ENCODE data around the gene PKN2. TPM values are rescaled to one million over a fixed set of nuclear protein-coding genes. Genes with fewer than 3 reads are reported as not detected.
"Not testable (repeated sequence)": the region's sequence is repeated elsewhere in the genome, so short reads cannot be mapped to it uniquely, and the experiment has no call there.

Gene PKN2
- total and polyA plus RNA-seq, 8 donors: 41.7 to 127 (median 115) TPM

DNA sequence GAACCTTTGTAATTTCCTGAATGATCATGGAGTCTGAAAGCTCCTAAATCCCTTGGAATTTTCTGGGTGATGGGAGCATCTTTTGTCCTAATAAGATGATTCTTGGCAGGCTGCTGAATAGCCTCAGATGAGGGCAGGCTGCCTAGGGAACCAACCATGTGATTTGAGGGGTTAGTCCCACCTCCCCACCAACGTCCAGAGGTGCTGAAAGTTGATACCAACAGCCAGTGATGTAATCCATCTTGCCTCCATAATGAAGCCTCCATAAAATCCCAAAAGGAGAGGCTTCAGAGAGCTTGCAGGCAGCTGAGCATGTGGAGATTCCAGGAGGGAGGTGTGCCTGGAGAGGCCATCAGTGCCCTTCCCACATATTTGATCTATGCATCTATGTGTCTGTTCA lies 163.6 kb downstream of the PKN2 start:
- Histone ChIP-seq H3K27me3 (no peaks in the 10 kb centered on the region), H3K9me3 (no peaks in the 10 kb centered on the region), H3K36me3 (peaks cover 0 to 18% of the 10 kb centered on the region in 2 donors), H3K27ac (no peak overlapping the region), H3K4me1 (no peaks in the 10 kb centered on the region), H3K4me3 (no peak overlapping the region)
- no peak for DNase-seq
- no peak for ATAC-seq
- intact Hi-C loops (cut with DNase I): no loop called here
- TF ChIP-seq, protein P1, sequence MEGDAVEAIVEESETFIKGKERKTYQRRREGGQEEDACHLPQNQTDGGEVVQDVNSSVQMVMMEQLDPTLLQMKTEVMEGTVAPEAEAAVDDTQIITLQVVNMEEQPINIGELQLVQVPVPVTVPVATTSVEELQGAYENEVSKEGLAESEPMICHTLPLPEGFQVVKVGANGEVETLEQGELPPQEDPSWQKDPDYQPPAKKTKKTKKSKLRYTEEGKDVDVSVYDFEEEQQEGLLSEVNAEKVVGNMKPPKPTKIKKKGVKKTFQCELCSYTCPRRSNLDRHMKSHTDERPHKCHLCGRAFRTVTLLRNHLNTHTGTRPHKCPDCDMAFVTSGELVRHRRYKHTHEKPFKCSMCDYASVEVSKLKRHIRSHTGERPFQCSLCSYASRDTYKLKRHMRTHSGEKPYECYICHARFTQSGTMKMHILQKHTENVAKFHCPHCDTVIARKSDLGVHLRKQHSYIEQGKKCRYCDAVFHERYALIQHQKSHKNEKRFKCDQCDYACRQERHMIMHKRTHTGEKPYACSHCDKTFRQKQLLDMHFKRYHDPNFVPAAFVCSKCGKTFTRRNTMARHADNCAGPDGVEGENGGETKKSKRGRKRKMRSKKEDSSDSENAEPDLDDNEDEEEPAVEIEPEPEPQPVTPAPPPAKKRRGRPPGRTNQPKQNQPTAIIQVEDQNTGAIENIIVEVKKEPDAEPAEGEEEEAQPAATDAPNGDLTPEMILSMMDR (IDR thresholded peaks at IDR 0.05): no peak

DNA sequence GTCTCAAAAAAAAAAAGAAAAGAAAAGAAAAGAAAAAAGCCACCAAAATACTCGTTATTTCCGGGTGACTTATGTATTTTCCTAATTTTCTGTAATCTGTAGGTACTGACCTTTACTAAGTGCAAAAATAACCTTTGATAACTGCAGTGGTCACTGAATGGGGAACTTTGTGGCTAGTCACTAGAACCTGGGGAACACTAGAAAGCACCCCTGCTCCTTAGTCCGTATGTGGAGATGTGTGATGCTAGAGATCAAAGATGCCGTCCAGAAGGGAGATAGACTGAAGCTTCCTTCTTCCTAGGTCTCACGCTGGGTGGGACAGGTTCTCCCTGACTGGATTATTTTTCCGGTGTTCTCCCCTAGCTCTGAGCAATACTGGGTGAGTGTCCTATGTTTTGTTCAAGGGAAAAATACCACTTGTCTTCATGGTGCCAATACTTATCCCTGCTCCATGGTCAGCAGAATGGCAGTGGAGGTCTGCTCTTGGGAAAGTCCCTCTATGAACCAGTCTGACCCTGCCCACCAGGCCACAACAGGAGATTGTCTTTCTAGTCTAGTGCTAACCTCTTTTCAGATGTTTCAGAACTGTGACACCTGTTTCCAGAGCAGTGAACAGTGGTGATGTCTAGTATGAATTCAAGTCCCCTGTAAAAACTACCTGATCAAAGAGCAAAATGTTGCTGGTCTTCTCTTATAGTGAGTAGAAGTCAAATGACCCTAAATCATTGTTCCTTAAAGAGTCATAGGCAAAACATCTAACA lies 167.4 kb downstream of the PKN2 start:
- Histone ChIP-seq H3K27me3 (no peaks in the 10 kb centered on the region), H3K36me3 (peaks cover 0 to 56% of the 10 kb centered on the region in 2 donors), H3K27ac (no peak overlapping the region), H3K9me3 (no peaks in the 10 kb centered on the region), H3K4me3 (no peak overlapping the region), H3K4me1 (peaks cover 0 to 5% of the 10 kb centered on the region in 2 donors)
- intact Hi-C loops (cut with DNase I): no loop called here
- DNase-seq: no peak
- no peak for ATAC-seq
- TF ChIP-seq, protein P1 (IDR thresholded peaks at IDR 0.05): no peak

DNA sequence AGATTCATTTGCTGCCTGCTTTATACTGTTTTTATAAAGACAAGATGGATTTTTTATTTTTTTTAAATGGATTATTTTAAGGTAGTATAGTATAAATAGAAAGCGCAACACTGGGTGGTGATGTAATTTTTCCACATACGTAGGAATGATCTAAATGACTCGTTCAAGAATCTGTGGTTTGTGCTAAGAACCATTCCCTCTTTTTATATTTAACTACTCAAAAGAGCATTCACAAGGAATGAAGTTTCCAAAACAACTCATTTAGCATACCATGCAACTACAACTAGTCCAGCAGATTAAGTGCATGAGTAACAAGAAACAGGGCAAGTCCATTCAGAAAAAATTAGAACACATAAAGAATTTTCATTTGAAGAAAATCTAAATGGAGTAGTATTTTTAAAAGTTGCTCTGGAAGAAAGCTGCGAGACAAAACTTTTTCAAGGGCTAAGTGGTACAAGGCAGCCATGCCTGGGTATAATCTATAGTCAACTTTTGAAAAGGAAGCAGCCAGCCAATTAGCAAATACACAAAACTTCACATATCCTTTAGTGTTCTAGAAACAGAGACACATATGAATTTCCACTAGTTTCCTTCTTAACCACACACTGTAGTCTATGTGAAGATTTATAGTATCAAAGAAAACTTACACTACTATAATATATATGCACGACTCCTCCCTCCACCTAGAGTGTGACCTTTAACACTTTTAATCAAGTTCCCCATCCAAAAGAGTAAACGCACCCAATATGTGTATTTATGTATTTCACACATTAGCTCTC lies 183.9 kb downstream of the PKN2 start:
- no peak for DNase-seq
- H3K9me3 ChIP-seq: no peaks in the 10 kb centered on the region
- H3K4me1 ChIP-seq: peaks cover 5 to 14% of the 10 kb centered on the region in 2 donors
- no peaks in the 10 kb centered on the region for H3K27me3 ChIP-seq
- no peak overlapping the region for H3K27ac ChIP-seq
- H3K4me3 ChIP-seq: no peak overlapping the region
- peak; percentile 53 for ATAC-seq
- H3K36me3 ChIP-seq: peaks cover 0 to 14% of the 10 kb centered on the region in 2 donors
- intact Hi-C loops (cut with DNase I): no loop called here
- TF ChIP-seq, protein P1 (IDR thresholded peaks at IDR 0.05): no peak

DNA sequence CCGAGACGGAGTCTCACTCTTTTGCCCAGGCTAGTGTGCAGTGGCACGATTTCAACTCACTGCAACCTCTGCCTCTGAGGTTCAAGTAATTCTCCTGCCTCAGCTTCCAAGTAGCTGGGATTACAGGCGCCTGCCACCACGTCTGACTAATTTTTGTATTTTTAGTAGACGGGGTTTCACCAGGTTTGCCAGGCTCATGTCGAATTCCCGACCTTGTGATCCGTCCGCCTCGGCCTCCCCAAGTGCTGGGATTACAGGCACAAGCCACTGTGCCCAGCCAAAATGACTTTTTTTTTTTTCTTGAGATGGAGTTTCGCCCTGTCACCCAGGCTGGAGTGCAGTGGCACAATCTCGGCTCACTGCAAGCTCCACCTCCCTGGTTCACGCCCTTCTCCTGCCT lies 185.6 kb downstream of the PKN2 start:
- ATAC-seq; H3K4me3 ChIP-seq; H3K27me3 ChIP-seq; H3K27ac ChIP-seq; H3K9me3 ChIP-seq; DNase-seq; intact Hi-C loops (cut with DNase I); H3K36me3 ChIP-seq: not testable (repeated sequence)
- peaks cover 5 to 30% of the 10 kb centered on the region in 2 donors for H3K4me1 ChIP-seq

DNA sequence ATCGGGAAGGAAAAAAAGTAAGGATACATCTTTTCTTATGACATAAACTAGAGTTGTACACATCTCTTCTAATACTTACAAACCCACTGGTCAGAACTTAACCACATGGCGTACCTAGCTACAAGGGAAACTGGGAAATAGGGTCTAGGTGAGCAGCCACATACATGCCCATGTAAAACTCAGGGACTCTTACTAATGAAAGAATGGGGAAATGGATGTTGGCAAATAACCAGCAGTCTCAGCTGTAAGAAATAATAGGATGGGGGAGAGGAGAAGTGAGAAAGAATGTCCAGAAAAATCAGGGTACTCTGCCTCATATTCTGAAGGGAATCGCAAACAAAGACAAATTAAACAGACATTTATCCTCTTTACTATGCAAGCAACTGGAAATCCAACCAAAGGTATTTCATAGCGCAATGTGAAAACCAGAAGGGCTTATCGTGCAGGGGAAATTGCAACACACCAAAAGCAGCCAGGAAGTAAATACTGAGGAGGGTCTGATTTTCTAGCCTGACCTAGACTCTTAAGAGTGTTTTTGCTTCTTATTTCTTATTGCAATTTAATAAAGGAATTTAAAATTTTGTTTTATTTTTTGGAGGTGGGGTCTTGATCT lies 189.8 kb downstream of the PKN2 start:
- ATAC-seq (peak; percentile 68), DNase-seq (peak in 1 of 4 donors; percentile 44)
- no peaks in the 10 kb centered on the region for H3K9me3 ChIP-seq
- H3K27me3 ChIP-seq: no peaks in the 10 kb centered on the region
- peak overlapping the region in 1 of 2 donors; percentile 83 for H3K27ac ChIP-seq
- TF ChIP-seq, protein P1 (IDR thresholded peaks at IDR 0.05): no peak
- intact Hi-C loops (cut with DNase I): no loop called here
- H3K4me1 ChIP-seq: peaks cover 0 to 36% of the 10 kb centered on the region in 2 donors
- peaks cover 0 to 16% of the 10 kb centered on the region in 2 donors for H3K36me3 ChIP-seq
- H3K4me3 ChIP-seq: peak overlapping the region in 1 of 2 donors; percentile 16
